GM13977 (cell line): ENCODE data around the gene ZNF469.

ENCODE experiments used
- DNase-seq: peaks from one replicate; pipeline ENCODE4 v3.0.0; 2012; ENCODE audit warnings: low spot score
- in situ Hi-C: fragments of 300-500 bp; cut with MboI; formaldehyde crosslinking; loops from one replicate; pipeline ENCODE4 v1.12.0; 2022; ENCODE audit warnings: low sequenced_read_pairs, low pct_unique_long_range_greater_than_20kb, mixed read lengths, inconsistent platforms; ENCODE audit not compliant: unreplicated experiment
- TF ChIP-seq, protein P1 (sequence below): IDR thresholded peaks from 2 replicates; pipeline ENCODE4 v1.5.1; 2012; ENCODE audit warnings: mild to moderate bottlenecking, control low read depth; ENCODE audit not compliant: insufficient read depth; ENCODE audit errors: extremely low read depth, missing control alignments

Gene ZNF469

GRCh38 chr16:88424587-88425235, 42.0 kb downstream of the ZNF469 start:
- TF ChIP-seq, protein P1, sequence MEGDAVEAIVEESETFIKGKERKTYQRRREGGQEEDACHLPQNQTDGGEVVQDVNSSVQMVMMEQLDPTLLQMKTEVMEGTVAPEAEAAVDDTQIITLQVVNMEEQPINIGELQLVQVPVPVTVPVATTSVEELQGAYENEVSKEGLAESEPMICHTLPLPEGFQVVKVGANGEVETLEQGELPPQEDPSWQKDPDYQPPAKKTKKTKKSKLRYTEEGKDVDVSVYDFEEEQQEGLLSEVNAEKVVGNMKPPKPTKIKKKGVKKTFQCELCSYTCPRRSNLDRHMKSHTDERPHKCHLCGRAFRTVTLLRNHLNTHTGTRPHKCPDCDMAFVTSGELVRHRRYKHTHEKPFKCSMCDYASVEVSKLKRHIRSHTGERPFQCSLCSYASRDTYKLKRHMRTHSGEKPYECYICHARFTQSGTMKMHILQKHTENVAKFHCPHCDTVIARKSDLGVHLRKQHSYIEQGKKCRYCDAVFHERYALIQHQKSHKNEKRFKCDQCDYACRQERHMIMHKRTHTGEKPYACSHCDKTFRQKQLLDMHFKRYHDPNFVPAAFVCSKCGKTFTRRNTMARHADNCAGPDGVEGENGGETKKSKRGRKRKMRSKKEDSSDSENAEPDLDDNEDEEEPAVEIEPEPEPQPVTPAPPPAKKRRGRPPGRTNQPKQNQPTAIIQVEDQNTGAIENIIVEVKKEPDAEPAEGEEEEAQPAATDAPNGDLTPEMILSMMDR: no peak
- in situ Hi-C loops: loop anchor here (25.0 kb wide), 2 partner anchors 113 to 462 kb away; partner anchors contain the start of gene BANP
- DNase-seq: no peak

- in situ Hi-C loops: loop anchor here (25.0 kb wide), 2 partner anchors 111 to 464 kb away; partner anchors contain the start of gene BANP
Observed at GRCh38 chr16:88426018-88426417, 43.3 kb downstream of the ZNF469 start.

DNA sequence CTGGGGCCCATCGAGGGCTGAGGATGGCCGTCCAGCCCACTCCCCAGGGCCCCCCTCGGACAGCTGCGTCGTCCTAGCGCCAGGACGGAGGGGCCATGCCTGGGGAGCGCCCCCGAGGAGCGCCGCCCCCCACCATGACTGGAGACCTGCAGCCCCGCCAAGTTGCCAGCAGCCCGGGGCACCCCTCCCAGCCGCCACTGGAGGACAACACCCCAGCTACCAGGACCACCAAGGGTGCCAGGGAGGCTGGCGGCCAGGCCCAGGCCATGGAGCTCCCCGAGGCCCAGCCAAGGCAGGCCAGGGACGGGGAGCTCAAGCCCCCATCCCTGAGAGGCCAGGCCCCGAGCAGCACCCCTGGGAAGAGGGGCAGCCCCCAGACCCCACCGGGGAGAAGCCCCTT, 44.6 kb downstream of the ZNF469 start:
- DNase-seq: no peak
- in situ Hi-C loops: loop anchor here (25.0 kb wide), 2 partner anchors 110 to 465 kb away; partner anchors contain the start of gene BANP
- TF ChIP-seq, protein P1: no peak

More at GRCh38 chr16:88426018-88426417, 43.3 kb downstream of the ZNF469 start:
- TF ChIP-seq, protein P1: no peak
- no peak for DNase-seq

GRCh38 chr16:88428156-88428555, 45.4 kb downstream of the ZNF469 start:
- in situ Hi-C loops: loop anchor here (25.0 kb wide), 2 partner anchors 109 to 466 kb away; partner anchors contain the start of gene BANP
- TF ChIP-seq, protein P1: no peak
- no peak for DNase-seq

GRCh38 chr16:88428616-88429386, 46.0 kb downstream of the ZNF469 start:
- TF ChIP-seq, protein P1: no peak
- no peak for DNase-seq
- in situ Hi-C loops: loop anchor here (25.0 kb wide), 2 partner anchors 108 to 466 kb away; partner anchors contain the start of gene BANP

GRCh38 chr16:88429387-88430184, 46.8 kb downstream of the ZNF469 start:
- in situ Hi-C loops: loop anchor here (25.0 kb wide), 2 partner anchors 108 to 467 kb away; partner anchors contain the start of gene BANP
- DNase-seq: no peak
- TF ChIP-seq, protein P1: no peak
